Erythroblast (primary cell): ENCODE data around the gene KIF18B.

Experiments
- GATA1 ChIP-seq: IDR thresholded peaks from 2 replicates; pipeline ENCODE4 v1.6.1; 2011; ENCODE audit warnings: low read depth, mild to moderate bottlenecking, control low read depth, low read length, moderate library complexity
- POLR2A ChIP-seq: IDR thresholded peaks from 2 replicates; pipeline ENCODE4 v1.6.1; 2011; ENCODE audit warnings: mild to moderate bottlenecking, low read length

DNA sequence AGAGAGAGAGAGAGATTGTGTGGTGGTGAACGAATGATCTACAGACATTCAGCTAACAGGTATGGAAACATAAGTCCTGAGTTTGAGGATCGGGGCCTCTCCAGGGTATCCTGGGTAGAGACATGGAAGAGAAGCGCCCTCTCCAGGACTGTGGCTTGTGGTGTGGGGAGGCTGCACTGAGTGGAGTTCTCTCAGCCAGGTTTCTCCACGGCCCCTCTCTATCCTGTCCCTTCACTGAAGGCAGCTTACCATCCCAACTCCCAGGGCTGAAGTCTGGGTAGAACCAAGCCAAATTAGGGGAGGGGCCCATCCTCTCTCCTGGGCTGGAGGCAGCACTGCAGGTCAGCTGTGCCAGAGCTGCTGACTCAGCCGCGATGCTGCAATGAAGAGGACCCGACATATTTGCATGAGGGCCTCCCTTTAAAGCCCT, 14.4 kb upstream of the KIF18B start:
- TF ChIP-seq POLR2A (no peak), GATA1 (no peak)
